Stomach smooth muscle (tissue), 2 donors: ENCODE data around the gene RBM12.
"Not testable (repeated sequence)": the region's sequence is repeated elsewhere in the genome, so short reads cannot be mapped to it uniquely, and the experiment has no call there.

Source experiments
- H3K27ac ChIP-seq: one replicate; pipeline ENCODE4 v1.7.0; 2013; ENCODE audit warnings: mild to moderate bottlenecking, low read length, inconsistent platforms
- H3K27me3 ChIP-seq, 2 donors: one replicate each; pipeline ENCODE4 v1.7.0; 2013; ENCODE audit warnings: low read length in 2 of 2; ENCODE audit not compliant: insufficient read depth in 2 of 2, control insufficient read depth in 1 of 2
- H3K36me3 ChIP-seq, 2 donors: one replicate each; pipeline ENCODE4 v1.7.0; 2013; ENCODE audit warnings: low read length in 2 of 2; ENCODE audit not compliant: control insufficient read depth in 2 of 2, insufficient read depth in 2 of 2
- H3K4me1 ChIP-seq: one replicate; pipeline ENCODE4 v1.7.0; 2013; ENCODE audit warnings: low read length; ENCODE audit not compliant: control insufficient read depth, insufficient read depth
- H3K4me3 ChIP-seq, 2 donors: one replicate each; pipeline ENCODE4 v1.7.0; 2013; ENCODE audit warnings: low read length in 2 of 2
- H3K9ac ChIP-seq, 2 donors: one replicate each; pipeline ENCODE4 v1.7.0; 2013; ENCODE audit warnings: low read length in 2 of 2, mild to moderate bottlenecking in 1 of 2
- H3K9me3 ChIP-seq, 2 donors: one replicate each; pipeline ENCODE4 v1.7.0; 2013; ENCODE audit warnings: low read length in 2 of 2; ENCODE audit not compliant: control insufficient read depth in 2 of 2
- donor health status: healthy.
- donor health status: Pancreatic carcinoma.

The RBM12 gene, protein sequence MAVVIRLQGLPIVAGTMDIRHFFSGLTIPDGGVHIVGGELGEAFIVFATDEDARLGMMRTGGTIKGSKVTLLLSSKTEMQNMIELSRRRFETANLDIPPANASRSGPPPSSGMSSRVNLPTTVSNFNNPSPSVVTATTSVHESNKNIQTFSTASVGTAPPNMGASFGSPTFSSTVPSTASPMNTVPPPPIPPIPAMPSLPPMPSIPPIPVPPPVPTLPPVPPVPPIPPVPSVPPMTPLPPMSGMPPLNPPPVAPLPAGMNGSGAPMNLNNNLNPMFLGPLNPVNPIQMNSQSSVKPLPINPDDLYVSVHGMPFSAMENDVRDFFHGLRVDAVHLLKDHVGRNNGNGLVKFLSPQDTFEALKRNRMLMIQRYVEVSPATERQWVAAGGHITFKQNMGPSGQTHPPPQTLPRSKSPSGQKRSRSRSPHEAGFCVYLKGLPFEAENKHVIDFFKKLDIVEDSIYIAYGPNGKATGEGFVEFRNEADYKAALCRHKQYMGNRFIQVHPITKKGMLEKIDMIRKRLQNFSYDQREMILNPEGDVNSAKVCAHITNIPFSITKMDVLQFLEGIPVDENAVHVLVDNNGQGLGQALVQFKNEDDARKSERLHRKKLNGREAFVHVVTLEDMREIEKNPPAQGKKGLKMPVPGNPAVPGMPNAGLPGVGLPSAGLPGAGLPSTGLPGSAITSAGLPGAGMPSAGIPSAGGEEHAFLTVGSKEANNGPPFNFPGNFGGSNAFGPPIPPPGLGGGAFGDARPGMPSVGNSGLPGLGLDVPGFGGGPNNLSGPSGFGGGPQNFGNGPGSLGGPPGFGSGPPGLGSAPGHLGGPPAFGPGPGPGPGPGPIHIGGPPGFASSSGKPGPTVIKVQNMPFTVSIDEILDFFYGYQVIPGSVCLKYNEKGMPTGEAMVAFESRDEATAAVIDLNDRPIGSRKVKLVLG

GRCh38 chr20:35664466-35665206 lies at the start of gene RBM12, which contains the start of gene CPNE1:
RBM12 (minus strand) TSS chr20:35664900; CDS start chr20:35655322, 9,578 bp downstream.
CPNE1 (minus strand) TSS chr20:35664900; CDS start chr20:35632923, 31,977 bp downstream.
- H3K9me3 ChIP-seq: no peaks in the 10 kb centered on the region
- peaks cover 9 to 10% of the 10 kb centered on the region in 2 donors for H3K36me3 ChIP-seq
- H3K27me3 ChIP-seq: no peaks in the 10 kb centered on the region
- H3K27ac ChIP-seq: peak within 1 kb of the TSS; percentile 96
- H3K4me1 ChIP-seq: peaks cover 7% of the 10 kb centered on the region
- H3K4me3 ChIP-seq: peak within 1 kb of the TSS; percentile 97 to 99
- peak within 1 kb of the TSS; percentile 95 to 99 for H3K9ac ChIP-seq

GRCh38 chr20:35714127-35714526 lies 49.4 kb upstream of the RBM12 start:
- no peaks in the 10 kb centered on the region for H3K9me3 ChIP-seq
- H3K4me3 ChIP-seq: no peak overlapping the region
- H3K9ac ChIP-seq: no peak overlapping the region
- H3K36me3 ChIP-seq: peaks cover 54 to 62% of the 10 kb centered on the region in 2 donors
- no peak overlapping the region for H3K27ac ChIP-seq
- no peaks in the 10 kb centered on the region for H3K27me3 ChIP-seq
- peaks cover 3% of the 10 kb centered on the region for H3K4me1 ChIP-seq

DNA sequence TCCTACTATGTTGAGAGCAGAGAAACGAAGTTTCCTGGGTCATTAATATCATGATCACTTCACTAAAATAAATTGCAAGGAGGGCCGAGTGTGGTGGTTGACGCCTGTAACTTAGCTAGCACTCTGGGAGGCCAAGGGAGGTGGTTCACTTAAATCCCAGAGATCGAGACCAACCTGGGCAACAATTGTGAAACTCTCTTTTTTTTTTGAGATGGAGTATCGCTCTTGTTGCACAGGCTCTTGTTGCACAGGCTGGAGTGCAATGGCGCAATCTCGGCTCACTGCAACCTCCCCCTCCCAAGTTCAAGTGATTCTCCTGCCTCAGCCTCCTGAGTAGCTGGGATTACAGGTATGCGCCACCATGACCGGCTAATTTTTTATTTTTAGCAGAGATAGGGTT lies 48.4 kb upstream of the RBM12 start:
- not testable (repeated sequence) for H3K27ac ChIP-seq, H3K4me1 ChIP-seq, H3K4me3 ChIP-seq, H3K27me3 ChIP-seq, H3K9me3 ChIP-seq, H3K9ac ChIP-seq
- peaks cover 54 to 67% of the 10 kb centered on the region in 2 donors for H3K36me3 ChIP-seq

DNA sequence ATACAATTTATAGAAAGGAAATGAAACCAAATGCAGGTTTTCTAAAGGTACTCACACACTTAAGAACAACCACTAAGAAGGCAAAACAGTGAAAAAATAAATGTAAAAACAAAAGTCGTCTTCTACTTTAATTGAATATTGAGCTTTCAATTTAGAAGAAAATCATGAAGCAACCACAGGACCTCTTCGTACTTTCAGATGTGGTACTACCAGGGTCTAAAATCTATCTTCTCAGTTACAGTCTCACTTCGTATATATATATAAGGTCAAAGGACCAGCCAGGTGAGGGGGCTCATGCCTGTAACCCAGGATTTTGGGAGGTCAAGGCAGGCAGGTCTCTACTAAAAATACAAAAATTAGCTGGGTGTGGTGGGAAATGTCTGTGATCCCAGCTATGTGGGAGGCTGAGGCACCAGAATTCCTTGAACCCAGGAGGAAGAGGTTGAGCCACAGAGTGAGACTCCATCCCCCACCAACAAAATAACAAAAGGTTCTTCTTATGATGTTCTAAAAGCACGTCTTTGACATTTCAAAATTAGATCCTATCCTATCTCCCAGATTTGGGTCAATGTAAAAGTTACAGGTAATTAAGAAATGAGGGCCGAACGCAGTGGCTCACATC lies 47.0 kb upstream of the RBM12 start:
- Histone ChIP-seq H3K4me3 (no peak overlapping the region), H3K4me1 (peaks cover 2% of the 10 kb centered on the region), H3K27me3 (no peaks in the 10 kb centered on the region), H3K9me3 (no peaks in the 10 kb centered on the region), H3K27ac (no peak overlapping the region), H3K36me3 (peaks cover 49 to 62% of the 10 kb centered on the region in 2 donors), H3K9ac (no peak overlapping the region)

DNA sequence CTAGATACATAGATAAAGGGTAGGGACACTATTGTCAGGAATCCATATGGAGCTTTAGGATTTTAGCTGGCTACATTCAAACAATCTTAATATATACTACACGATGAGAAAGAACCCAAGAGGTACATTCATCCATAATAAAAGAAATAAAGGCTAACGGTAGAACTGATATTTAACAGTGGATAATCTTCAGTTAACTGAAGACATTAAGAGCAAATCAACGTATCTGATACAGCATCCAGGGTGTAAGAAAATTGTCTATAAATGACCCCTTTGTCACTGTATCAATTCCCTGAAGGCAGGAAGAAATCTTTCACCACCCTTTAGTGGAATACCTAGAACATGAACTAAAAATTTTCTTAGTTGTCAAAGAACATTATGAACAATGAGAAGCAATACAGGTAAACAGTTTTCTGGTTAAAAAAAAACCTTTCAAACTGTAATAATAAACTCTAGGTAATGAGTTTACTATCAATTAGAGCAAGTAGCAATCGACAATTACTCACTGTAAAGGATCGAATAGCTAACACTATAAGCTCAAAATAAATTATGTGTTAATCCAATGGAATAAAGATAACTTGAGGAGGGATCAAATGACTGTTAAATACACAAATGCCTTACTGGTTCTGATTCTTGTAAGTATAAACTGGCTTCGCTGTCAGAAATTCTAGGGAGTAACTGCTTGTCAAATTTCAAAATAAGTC lies 46.3 kb upstream of the RBM12 start:
- Histone ChIP-seq H3K9ac (no peak overlapping the region), H3K27me3 (no peaks in the 10 kb centered on the region), H3K4me1 (peaks cover 2% of the 10 kb centered on the region), H3K27ac (no peak overlapping the region), H3K4me3 (no peak overlapping the region), H3K9me3 (no peaks in the 10 kb centered on the region), H3K36me3 (peaks cover 48 to 58% of the 10 kb centered on the region in 2 donors)

GRCh38 chr20:35710039-35710438 lies 45.3 kb upstream of the RBM12 start:
- H3K4me3 ChIP-seq: no peak overlapping the region
- H3K27me3 ChIP-seq: no peaks in the 10 kb centered on the region
- H3K4me1 ChIP-seq: peaks cover 2% of the 10 kb centered on the region
- H3K27ac ChIP-seq: no peak overlapping the region
- no peak overlapping the region for H3K9ac ChIP-seq
- no peaks in the 10 kb centered on the region for H3K9me3 ChIP-seq
- peaks cover 45 to 57% of the 10 kb centered on the region in 2 donors for H3K36me3 ChIP-seq

DNA sequence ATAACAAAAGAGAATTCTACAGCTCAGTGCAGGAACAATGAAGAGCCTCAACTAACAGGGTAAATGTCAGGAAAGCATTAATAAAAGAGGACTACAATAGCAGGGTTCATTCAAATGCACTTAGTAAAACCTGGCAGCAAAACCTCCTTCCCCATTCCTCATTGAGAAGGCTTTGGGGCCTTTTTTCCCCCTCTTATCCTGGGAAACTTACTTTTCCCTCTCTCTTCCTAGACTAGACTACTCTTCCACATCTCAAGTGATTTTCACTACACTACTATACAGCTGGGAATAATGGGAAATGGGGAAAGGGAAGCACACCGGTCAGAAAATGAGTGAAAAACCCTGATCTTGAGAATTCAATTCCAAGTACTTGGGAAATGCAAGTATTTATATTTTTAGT lies 44.6 kb upstream of the RBM12 start:
- Histone ChIP-seq H3K9ac (no peak overlapping the region), H3K4me1 (peaks cover 2% of the 10 kb centered on the region), H3K27me3 (no peaks in the 10 kb centered on the region), H3K4me3 (no peak overlapping the region), H3K27ac (no peak overlapping the region), H3K9me3 (no peaks in the 10 kb centered on the region), H3K36me3 (peaks cover 47 to 62% of the 10 kb centered on the region in 2 donors)

GRCh38 chr20:35708502-35708901 lies 43.8 kb upstream of the RBM12 start:
- H3K27ac ChIP-seq: no peak overlapping the region
- peaks cover 2% of the 10 kb centered on the region for H3K4me1 ChIP-seq
- no peak overlapping the region for H3K4me3 ChIP-seq
- H3K9ac ChIP-seq: no peak overlapping the region
- peaks cover 40 to 62% of the 10 kb centered on the region in 2 donors for H3K36me3 ChIP-seq
- no peaks in the 10 kb centered on the region for H3K27me3 ChIP-seq
- H3K9me3 ChIP-seq: no peaks in the 10 kb centered on the region

- H3K4me1 ChIP-seq, H3K9me3 ChIP-seq, H3K27me3 ChIP-seq, H3K27ac ChIP-seq, H3K4me3 ChIP-seq, H3K9ac ChIP-seq: not testable (repeated sequence)
- H3K36me3 ChIP-seq: peaks cover 38 to 57% of the 10 kb centered on the region in 2 donors
Observed at GRCh38 chr20:35706591-35707529, 42.2 kb upstream of the RBM12 start.
